Hindlimb muscle (tissue), 1 donor: ENCODE data around the gene ZSWIM4. TPM values are rescaled to one million over a fixed set of nuclear protein-coding genes. Genes with fewer than 3 reads are reported as not detected.
A peak's percentile ranks its signal among the peaks of the same experiment; 100 is the strongest.
"Not testable (repeated sequence)": the region's sequence is repeated elsewhere in the genome, so short reads cannot be mapped to it uniquely, and the experiment has no call there.

ENCODE experiments used
- DNase-seq: peaks from one replicate; pipeline ENCODE4 v3.0.0-alpha.2; 2013
- polyA plus RNA-seq: library from polyadenylated mRNA; unstranded; fragments of 120-200 nt; gene quantifications from one replicate; pipeline ENCODE4 v1.2.1, GENCODE V29; 2013; ENCODE audit not compliant: insufficient read length

The ZSWIM4 gene
- 5.4 TPM for polyA plus RNA-seq

- DNase-seq = peak; percentile 99
Observed at GRCh38 chr19:13794757-13795589, at the start of gene ZSWIM4. Gene ZSWIM4, plus strand, starts transcription at chr19:13795443. Its CDS starts 206 bp downstream, at chr19:13795649.

- no peak for DNase-seq
Observed at GRCh38 chr19:13747098-13747453, 48.2 kb upstream of the ZSWIM4 start.

GRCh38 chr19:13748169-13748828 is 46.9 kb upstream of the ZSWIM4 start:
- DNase-seq = no peak

DNA sequence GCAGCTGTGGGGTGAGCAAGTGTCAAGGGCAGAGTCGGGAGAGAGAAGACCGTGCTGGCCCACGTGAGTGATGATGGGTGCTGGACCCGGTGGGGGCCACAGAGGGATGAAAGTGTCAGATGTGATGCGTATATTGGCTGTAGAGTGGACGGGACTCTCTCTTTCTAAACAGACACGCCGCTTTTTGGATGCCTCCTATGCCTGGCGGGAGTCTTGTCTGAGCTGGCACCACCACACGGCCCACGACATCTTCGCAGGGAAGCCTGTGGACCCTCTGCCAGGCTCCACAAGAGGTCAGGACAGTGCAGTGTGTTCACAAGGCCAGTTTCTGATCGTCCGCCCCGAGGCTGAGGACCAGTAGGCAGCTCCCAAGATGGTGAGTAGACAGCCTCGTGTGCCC is 43.8 kb upstream of the ZSWIM4 start:
- no peak for DNase-seq

DNA sequence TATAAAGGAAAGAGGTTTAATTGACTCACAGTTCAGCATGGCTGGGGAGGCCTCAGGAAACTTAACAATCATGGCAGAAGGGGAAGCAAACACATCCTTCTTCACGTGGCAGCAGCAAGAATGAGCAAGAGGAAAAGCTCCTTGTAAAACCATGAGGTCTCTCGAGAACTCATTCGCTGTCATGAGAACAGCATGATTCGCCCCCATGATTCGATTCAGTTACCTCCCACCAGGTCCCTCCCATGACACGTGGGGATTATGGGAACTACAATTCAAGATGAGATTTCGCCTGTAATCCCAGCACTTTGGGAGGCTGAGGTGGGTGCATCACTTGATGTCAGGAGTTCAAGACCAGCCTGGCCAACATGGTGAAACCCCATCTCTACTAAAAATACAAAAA is 41.6 kb upstream of the ZSWIM4 start:
- not testable (repeated sequence) for DNase-seq

- no peak for DNase-seq
Observed at GRCh38 chr19:13756210-13756609, 39.0 kb upstream of the ZSWIM4 start.

- DNase-seq = no peak
Observed at GRCh38 chr19:13757805-13758772, 37.2 kb upstream of the ZSWIM4 start.

DNA sequence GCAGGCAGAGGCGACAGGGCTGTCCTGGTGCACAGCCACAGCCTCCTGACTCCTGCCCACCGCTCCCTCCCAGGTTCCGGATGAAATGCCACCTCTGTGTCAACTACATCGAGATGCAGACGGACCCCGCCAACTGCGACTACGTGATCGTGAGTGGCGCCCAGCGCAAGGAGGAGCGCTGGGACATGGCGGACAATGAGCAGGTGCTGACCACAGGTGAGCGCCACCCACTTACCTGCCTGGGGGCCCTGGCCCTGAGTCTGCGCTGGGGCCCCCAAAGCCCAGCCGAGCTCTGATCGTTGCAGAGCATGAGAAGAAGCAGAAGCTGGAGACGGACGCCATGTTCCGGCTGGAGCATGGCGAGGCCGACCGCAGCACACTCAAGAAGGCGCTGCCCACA is 36.4 kb upstream of the ZSWIM4 start:
- DNase-seq = no peak

GRCh38 chr19:13761423-13761822 is 33.8 kb upstream of the ZSWIM4 start:
- no peak for DNase-seq

DNA sequence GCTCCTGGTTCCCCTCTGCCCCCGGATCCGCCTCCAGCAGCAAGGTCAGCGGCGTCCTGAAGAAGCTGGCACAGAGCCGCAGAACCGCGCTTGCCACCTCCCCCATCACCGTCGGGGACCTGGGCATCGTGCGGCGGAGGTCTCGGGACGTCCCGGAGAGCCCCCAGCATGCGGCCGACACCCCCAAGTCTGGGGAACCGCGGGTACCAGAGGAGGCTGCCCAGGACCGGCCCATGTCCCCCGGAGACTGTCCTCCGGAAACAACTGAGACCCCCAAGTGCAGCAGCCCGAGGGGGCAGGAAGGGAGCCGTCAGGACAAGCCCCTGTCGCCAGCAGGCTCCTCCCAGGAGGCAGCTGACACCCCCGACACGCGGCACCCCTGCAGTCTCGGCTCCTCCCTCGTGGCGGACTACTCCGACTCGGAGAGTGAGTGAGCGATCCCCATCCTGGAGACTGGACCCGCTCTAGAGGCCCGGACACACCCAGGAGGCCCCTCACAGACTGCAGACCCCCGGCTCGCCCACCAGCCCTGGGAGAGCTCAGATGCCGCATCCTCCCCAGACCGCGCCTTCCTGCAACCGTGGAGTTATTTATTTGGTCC is 32.5 kb upstream of the ZSWIM4 start:
- DNase-seq = no peak

GRCh38 chr19:13763265-13763664 is 32.0 kb upstream of the ZSWIM4 start:
- DNase-seq = no peak

DNA sequence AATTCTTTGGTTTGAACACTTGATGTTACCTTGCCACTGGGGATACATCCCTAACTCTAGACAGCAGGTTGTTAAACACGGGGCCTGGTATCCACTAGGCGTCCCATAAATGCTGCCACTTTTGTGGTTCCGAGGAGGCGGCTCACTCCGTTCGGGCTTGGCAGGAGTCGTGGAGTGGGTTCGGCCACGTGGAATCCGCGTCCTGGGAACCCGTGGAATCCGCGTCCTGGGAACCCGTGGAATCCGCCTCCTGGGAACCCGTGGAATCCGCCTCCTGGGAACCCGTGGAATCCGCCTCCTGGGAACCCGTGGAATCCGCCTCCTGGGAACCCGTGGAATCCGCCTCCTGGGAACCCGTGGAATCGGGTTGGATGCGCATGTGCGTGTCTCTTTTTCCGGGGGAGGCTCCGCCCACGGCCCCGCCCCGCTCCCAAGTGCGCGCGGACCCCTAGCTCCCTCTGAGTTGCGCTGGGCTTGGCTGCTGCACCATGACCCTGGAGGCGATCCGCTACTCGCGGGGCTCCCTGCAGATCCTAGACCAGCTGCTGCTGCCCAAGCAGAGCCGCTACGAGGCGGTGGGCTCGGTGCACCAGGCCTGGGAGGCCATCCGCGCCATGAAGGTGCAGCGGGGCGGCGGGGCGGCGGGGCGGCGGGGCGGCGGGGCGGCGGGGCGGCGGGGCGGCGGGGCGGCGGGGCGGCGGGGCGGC is 31.0 kb upstream of the ZSWIM4 start, which contains the start of gene MRI1:
Gene MRI1 (plus strand): TSS at position 422 of the 707 bp plus-strand sequence. CDS start 67 bp downstream, at position 489.
- DNase-seq = peak; percentile 80

DNA sequence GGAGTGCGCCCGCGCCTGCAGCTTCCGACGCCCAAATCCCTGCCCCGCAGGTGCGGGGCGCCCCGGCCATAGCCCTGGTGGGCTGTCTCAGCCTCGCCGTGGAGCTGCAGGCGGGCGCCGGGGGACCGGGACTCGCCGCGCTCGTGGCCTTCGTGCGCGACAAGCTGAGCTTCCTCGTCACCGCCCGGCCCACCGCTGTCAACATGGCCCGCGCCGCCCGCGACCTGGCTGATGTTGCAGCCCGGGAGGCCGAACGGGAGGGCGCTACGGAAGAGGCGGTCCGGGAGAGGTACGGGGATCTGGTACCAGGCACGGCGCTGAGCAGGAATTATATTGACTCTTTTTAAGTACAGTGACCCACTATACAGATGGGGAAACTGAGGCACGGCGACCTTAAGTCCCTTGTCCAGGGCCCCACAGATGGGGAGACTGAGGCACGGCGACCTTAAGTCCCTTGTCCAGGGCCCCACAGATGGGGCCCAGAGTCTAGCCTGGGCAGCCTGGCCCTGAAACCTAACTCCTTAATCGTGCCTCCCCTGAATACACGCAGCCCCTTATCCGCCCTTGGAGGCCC is 30.3 kb upstream of the ZSWIM4 start:
- no peak for DNase-seq

GRCh38 chr19:13765395-13766094 is 29.7 kb upstream of the ZSWIM4 start:
- no peak for DNase-seq

GRCh38 chr19:13766095-13766481 is 29.2 kb upstream of the ZSWIM4 start:
- DNase-seq = no peak

GRCh38 chr19:13768510-13768909 is 26.7 kb upstream of the ZSWIM4 start:
- no peak for DNase-seq

- no peak for DNase-seq
Observed at GRCh38 chr19:13770013-13770635, 25.1 kb upstream of the ZSWIM4 start.

DNA sequence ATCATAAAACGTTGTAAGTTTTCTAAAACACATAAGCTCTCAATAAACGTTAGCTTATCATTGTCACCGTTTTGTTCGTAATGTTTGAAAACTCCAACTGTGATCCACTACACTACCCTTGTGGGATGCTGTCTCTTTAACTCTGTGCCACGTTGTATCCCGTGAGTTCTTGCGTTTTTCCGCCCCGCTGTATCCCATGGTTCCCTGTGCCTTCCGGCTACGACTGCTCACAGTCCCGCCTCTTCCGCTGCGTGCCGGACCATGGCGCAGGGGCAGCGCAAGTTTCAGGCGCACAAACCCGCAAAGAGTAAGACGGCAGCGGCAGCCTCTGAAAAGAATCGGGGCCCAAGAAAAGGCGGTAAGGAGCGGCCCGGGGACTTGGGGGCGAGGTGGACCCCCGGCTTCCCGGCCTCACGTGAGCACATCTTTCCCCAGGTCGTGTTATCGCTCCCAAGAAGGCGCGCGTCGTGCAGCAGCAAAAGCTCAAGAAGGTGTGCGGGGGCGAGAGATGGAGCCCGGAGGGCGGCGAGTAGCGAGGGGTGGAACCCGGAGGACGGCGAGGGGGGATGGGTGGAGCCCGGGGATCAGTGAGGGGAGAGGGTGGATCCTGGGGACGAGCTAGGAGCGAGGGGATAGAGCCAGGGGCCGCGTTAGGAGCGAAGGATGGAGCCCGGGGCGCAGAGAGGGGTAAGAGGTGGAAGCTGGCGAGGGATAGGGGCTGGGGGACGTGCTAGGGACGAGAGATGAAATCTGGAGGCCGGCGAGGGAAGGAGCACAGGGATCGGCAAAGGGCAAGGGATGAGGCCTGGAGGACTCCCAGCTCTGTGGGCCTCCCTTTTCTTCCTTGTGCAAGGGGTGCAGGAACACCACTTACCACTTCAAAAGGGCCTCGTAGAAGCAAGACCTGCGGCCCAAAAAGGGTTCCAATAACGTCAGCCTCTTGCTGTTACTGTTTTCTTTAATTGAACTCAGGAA is 20.7 kb upstream of the ZSWIM4 start, which contains the start of gene C19orf53:
Gene C19orf53 (plus strand): TSS at position 240 of the 975 bp plus-strand sequence. CDS start 22 bp downstream, at position 262.
- peak; percentile 95 for DNase-seq

GRCh38 chr19:13778398-13778797 is 16.8 kb upstream of the ZSWIM4 start:
- DNase-seq = no peak
